WTC11 (cell line): ENCODE measurements around the gene ARMCX1. TPM values are rescaled to one million over a fixed set of nuclear protein-coding genes. Genes with fewer than 3 reads are reported as not detected.

ENCODE experiments used
- ATAC-seq: fragments of 200-7000 bp; cut with Tn5 transposase; 2 replicates; pipeline ENCODE4 v1.10.0; 2021; ENCODE audit warnings: mild to moderate bottlenecking, moderate library complexity
- CTCF ChIA-PET: fragments of 300-600 bp; sonication (Branson Sonifier 250); formaldehyde crosslinking; loops from one replicate; lab custom pipeline; 2021; ENCODE audit warnings: antibody characterized with exemption; lab: Charles Lee
- POLR2A ChIA-PET: fragments of 350-600 bp; sonication (Branson Sonifier 250); formaldehyde crosslinking; loops from one replicate; lab custom pipeline; 2021; ENCODE audit warnings: antibody characterized with exemption; lab: Charles Lee
- DNase-seq: peaks from one replicate; pipeline ENCODE4 v3.0.0; 2021; ENCODE audit warnings: low spot score
- H3K27ac Mint-ChIP-seq: 2 replicates; pipeline ENCODE4 v1.8.0; 2021; ENCODE audit warnings: mixed read lengths
- H3K27me3 Mint-ChIP-seq: 2 replicates; pipeline ENCODE4 v1.8.0; 2021; ENCODE audit warnings: low read depth, mild to moderate bottlenecking, moderate library complexity, mixed read lengths
- H3K36me3 Mint-ChIP-seq: 2 replicates; pipeline ENCODE4 v1.8.0; 2021; ENCODE audit warnings: mixed read lengths
- H3K4me1 Mint-ChIP-seq: 2 replicates; pipeline ENCODE4 v1.8.0; 2022; ENCODE audit warnings: mixed read lengths
- H3K4me3 Mint-ChIP-seq: 2 replicates; pipeline ENCODE4 v1.8.0; 2021; ENCODE audit warnings: mild to moderate bottlenecking, moderate library complexity, mixed read lengths
- H3K9me3 Mint-ChIP-seq: 2 replicates; pipeline ENCODE4 v1.8.0; 2021; ENCODE audit warnings: mixed read lengths
- total RNA-seq: library from RNA; stranded (reverse); gene quantifications from 3 replicates; pipeline ENCODE4 v1.2.3, GENCODE V29; 2021
- TF ChIP-seq, protein P1 (sequence below): fragments of 250-450 bp; sonication (Bioruptor Pico); IDR thresholded peaks from 2 replicates; pipeline ENCODE4 v1.9.0; 2021; ENCODE audit warnings: moderate library complexity, mild to moderate bottlenecking, inconsistent platforms, borderline replicate concordance
- TF ChIP-seq, protein P2 (sequence below): sonication (generic); formaldehyde crosslinking; IDR thresholded peaks from 2 replicates; pipeline ENCODE4 v1.8.1; 2023; ENCODE audit warnings: mild to moderate bottlenecking, missing genetic modification reagents
- TF ChIP-seq, protein P3 (sequence below): sonication (generic); formaldehyde crosslinking; IDR thresholded peaks from 2 replicates; pipeline ENCODE4 v1.8.1; 2022; ENCODE audit warnings: low read depth, mild to moderate bottlenecking, moderate library complexity, missing genetic modification reagents, borderline replicate concordance

Gene ARMCX1
- total RNA-seq, 1 experiment from 2014 or later = 27.4 TPM

DNA sequence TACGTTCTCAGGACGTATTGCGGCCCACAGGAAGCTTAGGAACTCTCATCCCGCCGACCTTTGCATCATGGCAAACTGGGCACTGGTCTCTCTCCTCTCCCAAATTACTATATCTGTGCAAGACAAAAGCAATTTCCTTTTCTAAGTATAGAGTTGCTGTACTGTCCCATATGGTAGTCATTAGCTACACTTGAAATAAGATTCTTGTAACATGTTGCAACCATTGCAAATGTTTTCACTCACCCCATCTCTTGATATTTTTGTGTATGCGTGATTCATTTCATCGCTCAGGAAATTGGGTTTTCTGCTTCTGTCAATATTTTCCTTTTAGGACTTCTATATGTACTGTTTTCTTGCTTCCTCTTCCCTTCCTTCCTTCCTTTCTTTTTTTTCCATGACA lies 51.7 kb downstream of the ARMCX1 start:
- ATAC-seq (no peak), DNase-seq (no peak)
- CTCF ChIA-PET = no interaction called here
- H3K4me1 Mint-ChIP-seq = no peaks in the 10 kb centered on the region
- POLR2A ChIA-PET = no interaction called here
- H3K27ac Mint-ChIP-seq = no peak overlapping the region
- H3K36me3 Mint-ChIP-seq = no peaks in the 10 kb centered on the region
- no peaks in the 10 kb centered on the region for H3K9me3 Mint-ChIP-seq
- no peaks in the 10 kb centered on the region for H3K27me3 Mint-ChIP-seq
- TF ChIP-seq, protein P1, sequence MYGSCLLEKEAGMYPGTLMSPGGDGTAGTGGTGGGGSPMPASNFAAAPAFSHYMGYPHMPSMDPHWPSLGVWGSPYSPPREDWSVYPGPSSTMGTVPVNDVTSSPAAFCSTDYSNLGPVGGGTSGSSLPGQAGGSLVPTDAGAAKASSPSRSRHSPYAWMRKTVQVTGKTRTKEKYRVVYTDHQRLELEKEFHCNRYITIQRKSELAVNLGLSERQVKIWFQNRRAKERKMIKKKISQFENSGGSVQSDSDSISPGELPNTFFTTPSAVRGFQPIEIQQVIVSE (CRISPR knock-in tag) = no peak
- TF ChIP-seq, protein P2, sequence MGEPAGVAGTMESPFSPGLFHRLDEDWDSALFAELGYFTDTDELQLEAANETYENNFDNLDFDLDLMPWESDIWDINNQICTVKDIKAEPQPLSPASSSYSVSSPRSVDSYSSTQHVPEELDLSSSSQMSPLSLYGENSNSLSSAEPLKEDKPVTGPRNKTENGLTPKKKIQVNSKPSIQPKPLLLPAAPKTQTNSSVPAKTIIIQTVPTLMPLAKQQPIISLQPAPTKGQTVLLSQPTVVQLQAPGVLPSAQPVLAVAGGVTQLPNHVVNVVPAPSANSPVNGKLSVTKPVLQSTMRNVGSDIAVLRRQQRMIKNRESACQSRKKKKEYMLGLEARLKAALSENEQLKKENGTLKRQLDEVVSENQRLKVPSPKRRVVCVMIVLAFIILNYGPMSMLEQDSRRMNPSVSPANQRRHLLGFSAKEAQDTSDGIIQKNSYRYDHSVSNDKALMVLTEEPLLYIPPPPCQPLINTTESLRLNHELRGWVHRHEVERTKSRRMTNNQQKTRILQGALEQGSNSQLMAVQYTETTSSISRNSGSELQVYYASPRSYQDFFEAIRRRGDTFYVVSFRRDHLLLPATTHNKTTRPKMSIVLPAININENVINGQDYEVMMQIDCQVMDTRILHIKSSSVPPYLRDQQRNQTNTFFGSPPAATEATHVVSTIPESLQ (CRISPR knock-in tag) = no peak
- TF ChIP-seq, protein P3, sequence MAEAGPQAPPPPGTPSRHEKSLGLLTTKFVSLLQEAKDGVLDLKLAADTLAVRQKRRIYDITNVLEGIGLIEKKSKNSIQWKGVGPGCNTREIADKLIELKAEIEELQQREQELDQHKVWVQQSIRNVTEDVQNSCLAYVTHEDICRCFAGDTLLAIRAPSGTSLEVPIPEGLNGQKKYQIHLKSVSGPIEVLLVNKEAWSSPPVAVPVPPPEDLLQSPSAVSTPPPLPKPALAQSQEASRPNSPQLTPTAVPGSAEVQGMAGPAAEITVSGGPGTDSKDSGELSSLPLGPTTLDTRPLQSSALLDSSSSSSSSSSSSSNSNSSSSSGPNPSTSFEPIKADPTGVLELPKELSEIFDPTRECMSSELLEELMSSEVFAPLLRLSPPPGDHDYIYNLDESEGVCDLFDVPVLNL (CRISPR knock-in tag) = no peak
- no peak overlapping the region for H3K4me3 Mint-ChIP-seq

Other genes starting within 250 kb of the ARMCX1 start
- 25.6 to 31.8 TPM (median 28.9 TPM) in 3 replicates for gene TIMM8A, start 201.8 kb upstream of the ARMCX1 start, total RNA-seq
- 0.66 to 1.1 TPM (median 0.74 TPM) in 3 replicates for gene BTK, start 164.4 kb upstream of the ARMCX1 start, total RNA-seq
- gene RPL36A, start 159.5 kb upstream of the ARMCX1 start, total RNA-seq = 320 to 429 TPM (median 409 TPM) in 3 replicates
- 39.4 to 44.9 TPM (median 44.7 TPM) in 3 replicates for gene GLA, start 142.6 kb upstream of the ARMCX1 start, total RNA-seq
- gene HNRNPH2, start 142.3 kb upstream of the ARMCX1 start, total RNA-seq = 61.2 to 70.9 TPM (median 65.8 TPM) in 3 replicates
- gene ARMCX4, start 65.1 kb upstream of the ARMCX1 start, total RNA-seq = 13.9 to 15.2 TPM (median 14.5 TPM) in 3 replicates
- 27.0 to 30.3 TPM (median 28.4 TPM) in 3 replicates for gene ARMCX6, start 67.5 kb downstream of the ARMCX1 start, total RNA-seq
- gene ARMCX3, start 72.6 kb downstream of the ARMCX1 start, total RNA-seq = 17.0 to 21.2 TPM (median 18.3 TPM) in 3 replicates
- 108 to 127 TPM (median 121 TPM) in 3 replicates for gene ARMCX2, start 109.3 kb downstream of the ARMCX1 start, total RNA-seq